PC-3 (cell line): ENCODE measurements around the gene HID1. TPM values are rescaled to one million over a fixed set of nuclear protein-coding genes. Genes with fewer than 3 reads are reported as not detected.

Experiments
- ATAC-seq: fragments of 200-7000 bp; cut with Tn5 transposase; 2 replicates; pipeline ENCODE4 v1.9.1; 2020; ENCODE audit warnings: mild to moderate bottlenecking, moderate library complexity
- BruUV-seq: library from RNA; stranded (reverse); fragments of 400-500 nt; replicated peaks from 2 replicates; lab custom pipeline; 2021; lab: Mats Ljungman, UMichigan
- CTCF ChIA-PET: fragments of 300-600 bp; sonication (Branson Sonifier 250); formaldehyde crosslinking; loops from one replicate; lab custom pipeline; 2022; ENCODE audit warnings: antibody characterized with exemption; lab: Charles Lee
- POLR2A ChIA-PET: fragments of 300-600 bp; sonication (Branson Sonifier 250); formaldehyde crosslinking; loops from one replicate; lab custom pipeline; 2022; ENCODE audit warnings: antibody characterized with exemption; ENCODE audit not compliant: unreplicated experiment; lab: Charles Lee
- DNase-seq: peaks from one replicate; pipeline ENCODE4 v3.0.0-alpha.2; 2015
- H2AFZ ChIP-seq: fragments of 300-600 bp; sonication (generic); 2 replicates; pipeline ENCODE4 v1.6.0; 2016; ENCODE audit warnings: antibody characterized with exemption, low read length
- H3F3A ChIP-seq: fragments of 300-600 bp; sonication (generic); one replicate; pipeline ENCODE4 v1.6.0; 2017; ENCODE audit warnings: antibody characterized with exemption, low read length, control low read depth, mild to moderate bottlenecking; ENCODE audit not compliant: unreplicated experiment
- H3K27ac ChIP-seq: fragments of 300-600 bp; sonication (generic); 2 replicates; pipeline ENCODE4 v1.5.1; 2016; ENCODE audit warnings: mild to moderate bottlenecking, low read length
- H3K27me3 ChIP-seq: fragments of 300-600 bp; sonication (generic); 2 replicates; pipeline ENCODE4 v1.6.1; 2016; ENCODE audit warnings: low read length, mixed read lengths
- H3K36me3 ChIP-seq: fragments of 300-600 bp; sonication (generic); 2 replicates; pipeline ENCODE4 v1.6.1; 2016; ENCODE audit warnings: low read depth, mixed run types, low read length, mixed read lengths
- H3K4me1 ChIP-seq: fragments of 300-600 bp; sonication (generic); 2 replicates; pipeline ENCODE4 v1.5.1; 2016; ENCODE audit warnings: low read length; ENCODE audit not compliant: insufficient read depth
- H3K4me2 ChIP-seq: fragments of 300-600 bp; sonication (generic); 2 replicates; pipeline ENCODE4 v1.6.0; 2016; ENCODE audit warnings: low read length
- H3K4me3 ChIP-seq: fragments of 300-600 bp; sonication (generic); 2 replicates; pipeline ENCODE4 v1.5.1; 2016; ENCODE audit warnings: mild to moderate bottlenecking, low read length, mixed read lengths
- H3K79me2 ChIP-seq: fragments of 300-600 bp; sonication (generic); 2 replicates; pipeline ENCODE4 v1.6.1; 2017; ENCODE audit warnings: low read length, mixed read lengths
- H3K9ac ChIP-seq: fragments of 300-600 bp; sonication (generic); 2 replicates; pipeline ENCODE4 v1.6.0; 2016; ENCODE audit warnings: mild to moderate bottlenecking, low read length
- H3K9me2 ChIP-seq: fragments of 300-600 bp; sonication (generic); replicated peaks from 2 replicates; pipeline ENCODE4 v1.6.1; 2016; ENCODE audit warnings: mixed run types, low read length, mixed read lengths
- H3K9me3 ChIP-seq: fragments of 300-600 bp; sonication (generic); 2 replicates; pipeline ENCODE4 v1.6.1; 2016; ENCODE audit warnings: low read length, mixed read lengths
- H4K20me1 ChIP-seq: fragments of 300-600 bp; sonication (generic); 2 replicates; pipeline ENCODE4 v1.6.1; 2016; ENCODE audit warnings: low read length, mixed read lengths
- CTCF ChIP-seq: fragments of 300-600 bp; sonication (generic); conservative IDR thresholded peaks from 2 replicates; pipeline ENCODE4 v1.5.1; 2017; ENCODE audit warnings: antibody characterized with exemption, low read depth, mild to moderate bottlenecking, low read length
- EZH2 ChIP-seq: fragments of 300-600 bp; sonication (generic); IDR thresholded peaks from one replicate; pipeline ENCODE4 v1.6.1; 2017; ENCODE audit warnings: antibody characterized with exemption, mild to moderate bottlenecking, low read length; ENCODE audit not compliant: unreplicated experiment
- EZH2phosphoT487 ChIP-seq: fragments of 300-600 bp; sonication (generic); IDR thresholded peaks from 2 replicates; pipeline ENCODE4 v1.6.1; 2018; ENCODE audit warnings: mild to moderate bottlenecking, antibody characterized with exemption, low read length, borderline replicate concordance
- intact Hi-C: fragments of 100-400 bp; cut with micrococcal nuclease; formaldehyde crosslinking; loops from 2 replicates; pipeline ENCODE4 v1.9.0; 2023
- total RNA-seq: library from RNA; depleted of rRNA; stranded (reverse); fragments of >200 nt; gene quantifications from 2 replicates; pipeline ENCODE4 v1.2.3, GENCODE V29; 2014

The HID1 gene
- total RNA-seq, 1 experiment from 2014 or later = 40.6 TPM

- Histone ChIP-seq H3K27ac (peak overlapping the region; percentile 17), H4K20me1 (no peaks in the 10 kb centered on the region), H2AFZ (peak overlapping the region; percentile 81), H3K9me2 (no peaks in the 10 kb centered on the region), H3K79me2 (peaks cover 29% of the 10 kb centered on the region), H3K4me1 (peaks cover 20% of the 10 kb centered on the region), H3K36me3 (no peaks in the 10 kb centered on the region), H3K27me3 (no peaks in the 10 kb centered on the region), H3K4me2 (peak overlapping the region; percentile 89), H3K9me3 (no peaks in the 10 kb centered on the region), H3F3A (peaks cover 4% of the 10 kb centered on the region), H3K4me3 (peak overlapping the region; percentile 84), H3K9ac (peak overlapping the region; percentile 59)
- peak; percentile 66 for ATAC-seq
- TSS peak; percentile 99 for BruUV-seq
- TF ChIP-seq EZH2 (no peak), EZH2phosphoT487 (no peak), CTCF (peak; percentile 5; the same call in 1 of the 2 replicates)
- ChIA-PET POLR2A (interaction anchor here (0.5 to 2.3 kb wide), 8 partner anchors 16 to 136 kb away, joined by 3 to 9 read pairs (median 4); partner anchors contain the start of genes HID1 and MRPL58), CTCF (interaction anchor here (0.6 to 2.0 kb wide), 8 partner anchors 11 to 35 kb away, joined by 3 to 14 read pairs (median 4); no protein-coding TSS in a partner anchor)
- intact Hi-C loops = loop anchor here (1.0 to 2.0 kb wide), 3 partner anchors 21 to 47 kb away; no protein-coding TSS in a partner anchor
- DNase-seq = peak; percentile 60
Measured at GRCh38 chr17:74987909-74988711, 15.6 kb upstream of the HID1 start.

- H4K20me1 ChIP-seq = no peaks in the 10 kb centered on the region
- no TSS peak for BruUV-seq
- H3K4me1 ChIP-seq = peaks cover 22% of the 10 kb centered on the region
- H3K9me2 ChIP-seq = no peaks in the 10 kb centered on the region
- H3K79me2 ChIP-seq = peaks cover 29% of the 10 kb centered on the region
- no peaks in the 10 kb centered on the region for H3K9me3 ChIP-seq
- H3K36me3 ChIP-seq = no peaks in the 10 kb centered on the region
- H2AFZ ChIP-seq = peak within 1 kb of the TSS; percentile 81
- peaks cover 4% of the 10 kb centered on the region for H3F3A ChIP-seq
- DNase-seq = peak; percentile 97
- ATAC-seq = peak; percentile 84
- CTCF ChIA-PET = interaction anchor here (0.7 to 2.0 kb wide), 6 partner anchors 11 to 36 kb away, joined by 3 to 14 read pairs (median 4); no protein-coding TSS in a partner anchor
- POLR2A ChIA-PET = interaction anchor here (0.6 to 2.3 kb wide), 8 partner anchors 9 to 414 kb away, joined by 3 to 8 read pairs (median 5); partner anchors contain the start of genes ARMC7 and HID1
- peak within 1 kb of the TSS; percentile 89 for H3K4me2 ChIP-seq
- peak within 1 kb of the TSS; percentile 84 for H3K4me3 ChIP-seq
- TF ChIP-seq EZH2phosphoT487 = no peak
- TF ChIP-seq EZH2 = no peak
- no peak for TF ChIP-seq CTCF
- H3K9ac ChIP-seq = peak within 1 kb of the TSS; percentile 59
- intact Hi-C loops = loop anchor here (2.0 kb wide), 2 partner anchors 27 to 47 kb away; no protein-coding TSS in a partner anchor
- H3K27me3 ChIP-seq = no peaks in the 10 kb centered on the region
- H3K27ac ChIP-seq = peak within 1 kb of the TSS; percentile 17
Measured at GRCh38 chr17:74987418-74987908, 14.9 kb upstream of the HID1 start, which contains the start of gene CDR2L. TSS of gene CDR2L (plus strand) at chr17:74987632. CDS start at chr17:74988044, 412 bp downstream.
